ENCODE data around the gene SDCBP2.

SDCBP2 gene

DNA sequence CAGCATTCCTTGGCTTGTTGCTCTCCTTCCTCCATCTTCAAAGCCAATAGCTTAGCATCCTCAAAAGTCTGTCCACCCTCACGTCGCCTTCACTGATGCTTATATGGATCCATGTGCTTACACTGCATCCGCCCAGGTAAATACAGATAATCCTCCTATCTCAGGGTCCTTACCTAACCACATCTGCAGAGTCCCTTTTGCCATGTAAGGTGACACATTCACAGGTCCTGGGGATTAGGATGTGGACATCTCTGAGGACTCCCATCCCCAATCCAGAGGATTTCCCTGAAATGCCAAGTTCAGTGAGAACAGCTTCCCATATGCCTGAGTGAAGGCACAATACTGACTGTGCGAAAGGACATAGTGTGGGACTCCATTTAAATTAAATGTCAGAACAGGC is 38.5 kb upstream of the SDCBP2 start:
- no peak for ATAC-seq
- no peak for TF ChIP-seq ZNF70 (CRISPR knock-in tag; IDR thresholded peaks at IDR 0.05)
- no peak for TF ChIP-seq BACH2 (CRISPR knock-in tag; IDR thresholded peaks at IDR 0.05; ENCODE audit: borderline replicate concordance)
- no peak for TF ChIP-seq SNAI2 (CRISPR knock-in tag; IDR thresholded peaks at IDR 0.05)
- no peak for TF ChIP-seq ISL1 (CRISPR knock-in tag; IDR thresholded peaks at IDR 0.05)
- TF ChIP-seq ZNF565 (CRISPR knock-in tag; conservative IDR thresholded peaks at IDR 0.05; ENCODE audit: low read depth), result no peak
- no peak for TF ChIP-seq RARB (CRISPR knock-in tag; IDR thresholded peaks at IDR 0.05)
- no peak for TF ChIP-seq ARNTL (CRISPR knock-in tag; IDR thresholded peaks at IDR 0.05; ENCODE audit: borderline replicate concordance, low read depth)
- TF ChIP-seq TOX (CRISPR knock-in tag; IDR thresholded peaks at IDR 0.05; ENCODE audit: borderline replicate concordance), result no peak
- TF ChIP-seq, protein P1, sequence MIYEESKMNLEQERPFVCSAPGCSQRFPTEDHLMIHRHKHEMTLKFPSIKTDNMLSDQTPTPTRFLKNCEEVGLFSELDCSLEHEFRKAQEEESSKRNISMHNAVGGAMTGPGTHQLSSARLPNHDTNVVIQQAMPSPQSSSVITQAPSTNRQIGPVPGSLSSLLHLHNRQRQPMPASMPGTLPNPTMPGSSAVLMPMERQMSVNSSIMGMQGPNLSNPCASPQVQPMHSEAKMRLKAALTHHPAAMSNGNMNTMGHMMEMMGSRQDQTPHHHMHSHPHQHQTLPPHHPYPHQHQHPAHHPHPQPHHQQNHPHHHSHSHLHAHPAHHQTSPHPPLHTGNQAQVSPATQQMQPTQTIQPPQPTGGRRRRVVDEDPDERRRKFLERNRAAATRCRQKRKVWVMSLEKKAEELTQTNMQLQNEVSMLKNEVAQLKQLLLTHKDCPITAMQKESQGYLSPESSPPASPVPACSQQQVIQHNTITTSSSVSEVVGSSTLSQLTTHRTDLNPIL (CRISPR knock-in tag; IDR thresholded peaks at IDR 0.05; ENCODE audit: low read depth), result no peak
- no peak for TF ChIP-seq ZFP3 (CRISPR knock-in tag; IDR thresholded peaks at IDR 0.05)
- no peak for TF ChIP-seq CSDC2 (CRISPR knock-in tag; IDR thresholded peaks at IDR 0.05)
- TF ChIP-seq PATZ1 (CRISPR knock-in tag; IDR thresholded peaks at IDR 0.05; ENCODE audit: borderline replicate concordance), result no peak
- TF ChIP-seq PPARA (CRISPR knock-in tag; IDR thresholded peaks at IDR 0.05; ENCODE audit: borderline replicate concordance), result no peak
- TF ChIP-seq ESRRG (CRISPR knock-in tag; IDR thresholded peaks at IDR 0.05), result no peak
- TF ChIP-seq GLIS3 (CRISPR knock-in tag; IDR thresholded peaks at IDR 0.05), result no peak
- TF ChIP-seq, protein P2, sequence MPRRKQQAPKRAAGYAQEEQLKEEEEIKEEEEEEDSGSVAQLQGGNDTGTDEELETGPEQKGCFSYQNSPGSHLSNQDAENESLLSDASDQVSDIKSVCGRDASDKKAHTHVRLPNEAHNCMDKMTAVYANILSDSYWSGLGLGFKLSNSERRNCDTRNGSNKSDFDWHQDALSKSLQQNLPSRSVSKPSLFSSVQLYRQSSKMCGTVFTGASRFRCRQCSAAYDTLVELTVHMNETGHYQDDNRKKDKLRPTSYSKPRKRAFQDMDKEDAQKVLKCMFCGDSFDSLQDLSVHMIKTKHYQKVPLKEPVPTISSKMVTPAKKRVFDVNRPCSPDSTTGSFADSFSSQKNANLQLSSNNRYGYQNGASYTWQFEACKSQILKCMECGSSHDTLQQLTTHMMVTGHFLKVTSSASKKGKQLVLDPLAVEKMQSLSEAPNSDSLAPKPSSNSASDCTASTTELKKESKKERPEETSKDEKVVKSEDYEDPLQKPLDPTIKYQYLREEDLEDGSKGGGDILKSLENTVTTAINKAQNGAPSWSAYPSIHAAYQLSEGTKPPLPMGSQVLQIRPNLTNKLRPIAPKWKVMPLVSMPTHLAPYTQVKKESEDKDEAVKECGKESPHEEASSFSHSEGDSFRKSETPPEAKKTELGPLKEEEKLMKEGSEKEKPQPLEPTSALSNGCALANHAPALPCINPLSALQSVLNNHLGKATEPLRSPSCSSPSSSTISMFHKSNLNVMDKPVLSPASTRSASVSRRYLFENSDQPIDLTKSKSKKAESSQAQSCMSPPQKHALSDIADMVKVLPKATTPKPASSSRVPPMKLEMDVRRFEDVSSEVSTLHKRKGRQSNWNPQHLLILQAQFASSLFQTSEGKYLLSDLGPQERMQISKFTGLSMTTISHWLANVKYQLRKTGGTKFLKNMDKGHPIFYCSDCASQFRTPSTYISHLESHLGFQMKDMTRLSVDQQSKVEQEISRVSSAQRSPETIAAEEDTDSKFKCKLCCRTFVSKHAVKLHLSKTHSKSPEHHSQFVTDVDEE (CRISPR knock-in tag; IDR thresholded peaks at IDR 0.05), result no peak
- no peak for TF ChIP-seq POU6F1 (CRISPR knock-in tag; IDR thresholded peaks at IDR 0.05; ENCODE audit: borderline replicate concordance, low read depth)
- no peak for TF ChIP-seq ZFP30 (CRISPR knock-in tag; IDR thresholded peaks at IDR 0.05)

- no peak for ATAC-seq
- TF ChIP-seq PATZ1 (CRISPR knock-in tag; IDR thresholded peaks at IDR 0.05; ENCODE audit: borderline replicate concordance) (no peak), TCF4 (CRISPR knock-in tag; IDR thresholded peaks at IDR 0.05; ENCODE audit: borderline replicate concordance) (no peak), ZC3H10 (CRISPR knock-in tag; IDR thresholded peaks at IDR 0.05) (no peak), ZNF70 (CRISPR knock-in tag; IDR thresholded peaks at IDR 0.05) (no peak), BACH2 (CRISPR knock-in tag; IDR thresholded peaks at IDR 0.05; ENCODE audit: borderline replicate concordance) (no peak), ZFP30 (CRISPR knock-in tag; IDR thresholded peaks at IDR 0.05) (no peak), RARB (CRISPR knock-in tag; IDR thresholded peaks at IDR 0.05) (no peak), SNAI2 (CRISPR knock-in tag; IDR thresholded peaks at IDR 0.05) (no peak), ISL1 (CRISPR knock-in tag; IDR thresholded peaks at IDR 0.05) (no peak)
- TF ChIP-seq, protein P2 (CRISPR knock-in tag; IDR thresholded peaks at IDR 0.05), result no peak
These were observed 35.2 kb upstream of the SDCBP2 start for GRCh38 chr20:1364106-1364505.
